BE2C (cell line): ENCODE results near the gene ALDH8A1.

ENCODE experiments used
- DNase-seq: peaks from one replicate; pipeline ENCODE4 v3.0.0-alpha.2; 2020
- H3K27me3 ChIP-seq: fragments of 250-450 bp; sonication (Bioruptor Pico); 2 replicates; pipeline ENCODE4 v1.5.1; 2020; ENCODE audit warnings: mild to moderate bottlenecking
- H3K36me3 ChIP-seq: fragments of 250-450 bp; sonication (Bioruptor Pico); 2 replicates; pipeline ENCODE4 v1.5.1; 2020; ENCODE audit warnings: mild to moderate bottlenecking
- H3K4me1 ChIP-seq: fragments of 250-450 bp; sonication (Bioruptor Pico); 2 replicates; pipeline ENCODE4 v1.5.1; 2020
- H3K4me3 ChIP-seq: 2 replicates; pipeline ENCODE4 v1.5.1; 2011; ENCODE audit warnings: low read depth, low read length
- H3K9me3 ChIP-seq: fragments of 250-450 bp; sonication (Bioruptor Pico); 2 replicates; pipeline ENCODE4 v1.5.1; 2020
- CTCF ChIP-seq: IDR thresholded peaks from 2 replicates; pipeline ENCODE4 v1.5.1; 2012; ENCODE audit warnings: mild to moderate bottlenecking, low read depth, low read length

Gene ALDH8A1

GRCh38 chr6:134959603-134960002, 9.7 kb upstream of the ALDH8A1 start:
- no peak for DNase-seq
- H3K36me3 ChIP-seq: peaks cover 3% of the 10 kb centered on the region; the same call in 1 of the 2 replicates
- no peaks in the 10 kb centered on the region for H3K9me3 ChIP-seq
- H3K4me1 ChIP-seq: no peaks in the 10 kb centered on the region
- no peak for TF ChIP-seq CTCF
- no peak overlapping the region for H3K4me3 ChIP-seq
- H3K27me3 ChIP-seq: no peaks in the 10 kb centered on the region

DNA sequence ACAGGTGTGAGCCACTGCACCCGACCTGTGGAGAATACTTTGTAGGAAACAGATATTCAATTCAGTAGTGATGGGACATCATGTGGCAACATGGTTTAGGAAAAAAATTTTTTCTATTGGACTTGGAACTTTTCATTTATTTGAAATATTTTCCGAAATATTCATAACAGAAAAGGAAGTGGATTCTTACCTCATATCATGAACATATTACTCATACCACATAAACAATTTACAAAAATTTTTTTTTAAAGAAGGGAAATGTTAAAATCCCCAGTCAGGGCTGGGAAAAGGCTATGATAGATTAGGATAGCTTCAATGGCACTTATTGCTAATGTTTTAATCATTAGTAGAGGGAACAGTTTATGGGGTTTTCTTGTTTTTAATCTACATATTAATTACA, 6.8 kb upstream of the ALDH8A1 start:
- no peak for DNase-seq
- no peaks in the 10 kb centered on the region for H3K27me3 ChIP-seq
- H3K4me3 ChIP-seq: no peak overlapping the region
- no peaks in the 10 kb centered on the region for H3K4me1 ChIP-seq
- H3K9me3 ChIP-seq: no peaks in the 10 kb centered on the region
- TF ChIP-seq CTCF: no peak
- no peaks in the 10 kb centered on the region for H3K36me3 ChIP-seq

DNA sequence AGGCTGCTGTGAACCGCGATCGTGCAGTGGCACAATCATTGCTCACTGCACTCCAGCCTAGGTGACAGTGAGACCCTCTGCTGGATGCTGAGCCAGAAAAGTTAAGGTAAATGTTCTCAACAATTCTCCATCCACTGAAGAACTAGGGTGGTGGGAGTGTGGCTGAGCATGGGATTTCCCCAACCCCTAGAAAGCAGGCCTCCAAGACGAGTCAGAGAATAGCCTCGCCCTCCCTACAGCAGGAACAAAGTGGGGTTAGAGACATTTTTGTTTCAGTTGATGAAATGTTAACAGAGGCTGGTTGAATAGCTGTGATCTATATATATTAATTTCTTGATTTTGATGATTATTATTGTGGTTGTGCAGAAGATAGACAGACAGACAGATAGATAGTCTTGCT, 6.1 kb upstream of the ALDH8A1 start:
- Histone ChIP-seq H3K4me1 (no peaks in the 10 kb centered on the region), H3K27me3 (no peaks in the 10 kb centered on the region), H3K9me3 (no peaks in the 10 kb centered on the region), H3K4me3 (no peak overlapping the region), H3K36me3 (no peaks in the 10 kb centered on the region)
- TF ChIP-seq CTCF: no peak
- no peak for DNase-seq

GRCh38 chr6:134954272-134955000, 4.5 kb upstream of the ALDH8A1 start:
- no peak overlapping the region for H3K4me3 ChIP-seq
- no peak for DNase-seq
- no peak for TF ChIP-seq CTCF
- no peaks in the 10 kb centered on the region for H3K36me3 ChIP-seq
- no peaks in the 10 kb centered on the region for H3K27me3 ChIP-seq
- no peaks in the 10 kb centered on the region for H3K9me3 ChIP-seq
- no peaks in the 10 kb centered on the region for H3K4me1 ChIP-seq

- no peaks in the 10 kb centered on the region for H3K4me1 ChIP-seq
- H3K9me3 ChIP-seq: no peaks in the 10 kb centered on the region
- no peaks in the 10 kb centered on the region for H3K36me3 ChIP-seq
- no peak for DNase-seq
- H3K27me3 ChIP-seq: no peaks in the 10 kb centered on the region
- H3K4me3 ChIP-seq: no peak overlapping the region
- no peak for TF ChIP-seq CTCF
These were observed 1.8 kb upstream of the ALDH8A1 start for GRCh38 chr6:134951494-134952263.

DNA sequence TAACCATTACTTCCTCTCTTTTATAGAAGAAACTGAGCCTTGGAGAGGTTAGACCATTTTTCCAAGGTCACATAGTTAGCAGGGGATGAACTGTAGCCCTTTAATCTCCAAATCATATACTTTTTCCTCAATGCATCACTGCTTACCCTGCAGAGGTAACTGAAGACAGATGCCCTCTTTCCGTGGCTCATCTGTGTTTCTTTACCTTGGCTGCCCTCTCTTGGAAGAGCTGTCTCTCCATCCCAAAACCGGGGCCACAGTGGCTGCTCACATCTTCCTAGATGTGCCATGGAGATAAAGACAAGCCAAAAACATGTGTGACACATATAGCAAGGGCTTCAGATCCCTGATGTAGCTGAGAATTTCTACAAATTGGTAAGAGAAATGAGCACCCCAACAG, 581 bp upstream of the ALDH8A1 start:
- H3K4me3 ChIP-seq: no peak overlapping the region
- no peak for DNase-seq
- TF ChIP-seq CTCF: no peak
- H3K27me3 ChIP-seq: no peaks in the 10 kb centered on the region
- no peaks in the 10 kb centered on the region for H3K36me3 ChIP-seq
- no peaks in the 10 kb centered on the region for H3K4me1 ChIP-seq
- no peaks in the 10 kb centered on the region for H3K9me3 ChIP-seq
